Left lung (tissue), 10 donors: ENCODE results near the gene KCND3. TPM values are rescaled to one million over a fixed set of nuclear protein-coding genes. Genes with fewer than 3 reads are reported as not detected.

Experiments
- ATAC-seq: fragments of 200-7000 bp; cut with Tn5 transposase; one replicate; pipeline ENCODE4 v1.9.1; 2020; ENCODE audit warnings: moderate library complexity
- DNase-seq, 4 donors: peaks; one replicate each; pipeline ENCODE4 v3.0.0-alpha.2; 2013 to 2020
- H3K27ac ChIP-seq, 2 donors: fragments of 200-600 bp; sonication (generic) in 1 of 2; one replicate each; pipeline versions ENCODE4 v1.5.0 to v1.8.0; 2020 to 2021
- H3K27me3 ChIP-seq, 2 donors: fragments of 200-600 bp; sonication (generic) in 1 of 2; one replicate each; pipeline versions ENCODE4 v1.5.0 to v1.8.0; 2020 to 2021
- H3K36me3 ChIP-seq, 2 donors: fragments of 200-600 bp; sonication (generic) in 1 of 2; one replicate each; pipeline versions ENCODE4 v1.5.0 to v1.8.0; 2020 to 2021
- H3K4me1 ChIP-seq, 2 donors: fragments of 200-600 bp; one replicate each; pipeline ENCODE4 v1.8.0; 2021
- H3K4me3 ChIP-seq, 2 donors: fragments of 200-600 bp; sonication (generic) in 1 of 2; one replicate each; pipeline versions ENCODE4 v1.5.0 to v1.8.0; 2020 to 2021; ENCODE audit warnings: mild to moderate bottlenecking in 1 of 2
- H3K9me3 ChIP-seq, 2 donors: fragments of 200-600 bp; sonication (generic) in 1 of 2; one replicate each; pipeline versions ENCODE4 v1.5.0 to v1.8.0; 2020 to 2021
- intact Hi-C, 2 donors: fragments of 100-400 bp; cut with DNase I; formaldehyde crosslinking; loops; one replicate each; pipeline versions ENCODE4 v1.11.2 to v1.14.2; 2022
- polyA plus RNA-seq, 6 donors: library from polyadenylated mRNA; unstranded; fragments of 120-200 nt; gene quantifications; one replicate each; pipeline ENCODE4 v1.2.1, GENCODE V29; 2013; ENCODE audit not compliant: insufficient read length in 6 of 6
- total RNA-seq, 2 donors: library from RNA; stranded (reverse); fragmentation: NEBNext Ultra II Directional; extraction: Animal tissue kit (Norgen Biotek cat#: 25700); gene quantifications; one replicate each; pipeline ENCODE4 v1.2.1, GENCODE V29; 2021
- TF ChIP-seq, protein P1 (sequence below), 2 donors: fragments of 200-600 bp; sonication (generic) in 1 of 2; IDR thresholded peaks; one replicate each; pipeline versions ENCODE4 v1.5.0 to v1.8.0; 2021; ENCODE audit warnings: antibody characterized with exemption in 2 of 2
- donor health status: DM: no; HTN: yes; CAD: no.
- donor health status: DM: no; HTN: no; CAD: no.

KCND3 gene
- total and polyA plus RNA-seq, 8 donors, result 0.32 to 10.2 (median 0.58) TPM

DNA sequence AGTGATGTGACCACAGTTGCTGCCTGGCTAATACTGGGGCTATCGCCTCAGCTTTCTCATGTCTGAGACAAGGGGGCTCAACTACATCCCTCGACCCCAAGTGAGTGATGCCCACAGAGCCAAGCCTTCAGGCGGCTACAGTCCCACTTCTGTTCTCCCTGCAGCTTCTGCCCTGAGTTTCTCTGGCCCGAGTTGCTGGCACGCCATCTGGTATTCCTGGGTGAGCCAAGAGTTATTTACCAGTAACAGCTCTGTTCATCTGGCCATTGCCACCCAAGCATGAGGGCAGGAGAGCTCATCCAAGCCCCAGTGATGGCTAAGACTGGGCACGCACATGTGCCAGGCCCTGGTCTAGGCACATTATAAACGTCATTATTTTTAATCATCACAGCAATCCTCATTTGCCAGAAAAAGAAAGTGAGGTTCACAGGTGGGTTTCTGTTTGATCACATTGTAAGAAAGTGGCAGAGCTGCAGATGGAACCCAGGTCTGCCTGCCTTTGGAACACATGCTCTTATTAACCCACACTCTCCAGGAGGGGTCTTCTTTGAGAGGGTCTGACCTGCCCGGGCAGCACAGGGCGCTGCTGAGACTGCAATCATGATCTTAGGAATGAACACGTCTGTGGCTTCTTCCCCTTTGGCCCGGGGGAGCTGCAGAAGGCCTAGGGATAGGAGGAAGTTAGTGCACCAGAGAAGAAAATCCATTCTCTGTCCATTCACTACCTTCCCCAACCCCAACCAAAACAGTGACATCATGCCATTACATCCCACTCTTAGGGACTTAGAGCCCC lies 27.5 kb downstream of the KCND3 start:
- TF ChIP-seq, protein P1, sequence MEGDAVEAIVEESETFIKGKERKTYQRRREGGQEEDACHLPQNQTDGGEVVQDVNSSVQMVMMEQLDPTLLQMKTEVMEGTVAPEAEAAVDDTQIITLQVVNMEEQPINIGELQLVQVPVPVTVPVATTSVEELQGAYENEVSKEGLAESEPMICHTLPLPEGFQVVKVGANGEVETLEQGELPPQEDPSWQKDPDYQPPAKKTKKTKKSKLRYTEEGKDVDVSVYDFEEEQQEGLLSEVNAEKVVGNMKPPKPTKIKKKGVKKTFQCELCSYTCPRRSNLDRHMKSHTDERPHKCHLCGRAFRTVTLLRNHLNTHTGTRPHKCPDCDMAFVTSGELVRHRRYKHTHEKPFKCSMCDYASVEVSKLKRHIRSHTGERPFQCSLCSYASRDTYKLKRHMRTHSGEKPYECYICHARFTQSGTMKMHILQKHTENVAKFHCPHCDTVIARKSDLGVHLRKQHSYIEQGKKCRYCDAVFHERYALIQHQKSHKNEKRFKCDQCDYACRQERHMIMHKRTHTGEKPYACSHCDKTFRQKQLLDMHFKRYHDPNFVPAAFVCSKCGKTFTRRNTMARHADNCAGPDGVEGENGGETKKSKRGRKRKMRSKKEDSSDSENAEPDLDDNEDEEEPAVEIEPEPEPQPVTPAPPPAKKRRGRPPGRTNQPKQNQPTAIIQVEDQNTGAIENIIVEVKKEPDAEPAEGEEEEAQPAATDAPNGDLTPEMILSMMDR (IDR thresholded peaks at IDR 0.05), result no peak
- no peak for DNase-seq
- H3K36me3 ChIP-seq, result no peaks in the 10 kb centered on the region

GRCh38 chr1:111961016-111961415 lies 28.5 kb downstream of the KCND3 start:
- H3K9me3 ChIP-seq, result no peaks in the 10 kb centered on the region
- TF ChIP-seq, protein P1 (IDR thresholded peaks at IDR 0.05), result no peak
- H3K4me3 ChIP-seq, result no peak overlapping the region
- H3K36me3 ChIP-seq, result no peaks in the 10 kb centered on the region
- ATAC-seq, result no peak
- peaks cover 0 to 16% of the 10 kb centered on the region in 2 donors for H3K27me3 ChIP-seq
- H3K27ac ChIP-seq, result no peak overlapping the region
- intact Hi-C loops, result no loop called here
- no peak for DNase-seq
- peaks cover 0 to 3% of the 10 kb centered on the region in 2 donors for H3K4me1 ChIP-seq

More for the DNA sequence above, 27.5 kb downstream of the KCND3 start:
- peaks cover 0 to under 1% of the 10 kb centered on the region in 2 donors for H3K4me1 ChIP-seq
- H3K27ac ChIP-seq, result no peak overlapping the region
- ATAC-seq, result no peak
- H3K9me3 ChIP-seq, result no peaks in the 10 kb centered on the region
- intact Hi-C loops, result no loop called here
- H3K27me3 ChIP-seq, result peaks cover 0 to 16% of the 10 kb centered on the region in 2 donors
- H3K4me3 ChIP-seq, result no peak overlapping the region

DNA sequence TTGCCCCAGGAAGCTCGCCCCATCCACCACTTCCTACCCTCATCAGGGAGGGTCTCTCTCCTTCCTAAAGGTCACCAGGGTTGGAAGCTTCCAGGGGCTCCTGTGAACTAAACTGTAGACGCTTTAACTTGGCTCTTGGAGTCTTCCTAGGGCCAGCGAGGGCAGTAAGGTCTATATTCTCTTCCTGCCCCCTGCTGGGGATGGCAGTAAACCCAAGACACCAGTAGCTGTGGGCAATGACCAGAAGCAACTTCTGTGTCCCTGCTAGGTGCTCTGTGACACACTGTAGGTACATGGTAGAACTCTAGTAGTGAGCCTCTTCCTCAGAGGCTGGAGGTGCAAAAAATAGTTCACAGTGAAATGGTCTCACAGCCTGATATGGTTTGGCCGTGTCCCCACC lies 30.0 kb downstream of the KCND3 start:
- no peak for ATAC-seq
- Histone ChIP-seq H3K27me3 (peaks cover 0 to 16% of the 10 kb centered on the region in 2 donors), H3K9me3 (no peaks in the 10 kb centered on the region), H3K4me1 (peaks cover 0 to 3% of the 10 kb centered on the region in 2 donors), H3K36me3 (no peaks in the 10 kb centered on the region), H3K27ac (no peak overlapping the region), H3K4me3 (no peak overlapping the region)
- intact Hi-C loops, result no loop called here
- TF ChIP-seq, protein P1 (IDR thresholded peaks at IDR 0.05), result no peak
- DNase-seq, result no peak

DNA sequence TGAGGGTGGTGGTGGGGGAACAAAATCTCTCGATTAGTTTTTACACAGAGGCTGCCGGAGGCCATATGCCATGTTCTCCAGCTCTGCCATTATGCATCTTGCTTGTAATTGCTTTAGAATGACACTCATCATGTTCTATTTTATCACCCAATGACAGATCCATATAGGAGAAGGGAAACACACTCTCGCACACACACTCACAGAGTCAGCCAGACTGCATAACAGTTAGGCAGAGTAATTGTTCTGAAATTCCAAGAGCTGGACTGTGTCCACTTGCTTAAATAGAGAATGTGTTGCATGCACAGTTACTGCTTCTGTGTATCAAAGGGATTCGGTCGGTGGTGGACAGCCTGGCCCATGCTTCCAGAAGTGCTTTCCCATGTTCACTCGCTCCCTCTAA lies 30.6 kb downstream of the KCND3 start:
- no peak for ATAC-seq
- intact Hi-C loops, result no loop called here
- no peak overlapping the region for H3K27ac ChIP-seq
- H3K9me3 ChIP-seq, result no peaks in the 10 kb centered on the region
- no peak overlapping the region for H3K4me3 ChIP-seq
- H3K36me3 ChIP-seq, result no peaks in the 10 kb centered on the region
- H3K4me1 ChIP-seq, result peaks cover 0 to 3% of the 10 kb centered on the region in 2 donors
- DNase-seq, result no peak
- H3K27me3 ChIP-seq, result peaks cover 0 to 13% of the 10 kb centered on the region in 2 donors
- TF ChIP-seq, protein P1 (IDR thresholded peaks at IDR 0.05), result no peak

- Histone ChIP-seq H3K9me3 (no peaks in the 10 kb centered on the region), H3K4me3 (no peak overlapping the region), H3K4me1 (peaks cover 0 to 3% of the 10 kb centered on the region in 2 donors), H3K36me3 (no peaks in the 10 kb centered on the region), H3K27ac (no peak overlapping the region), H3K27me3 (peaks cover 0 to 6% of the 10 kb centered on the region in 2 donors)
- DNase-seq, result no peak
- intact Hi-C loops, result no loop called here
- ATAC-seq, result no peak
- TF ChIP-seq, protein P1 (IDR thresholded peaks at IDR 0.05), result no peak
These were observed 31.4 kb downstream of the KCND3 start for GRCh38 chr1:111958075-111958474.
